Endodermal cell (in vitro differentiated cells): ENCODE results near the gene RSAD2. TPM values are rescaled to one million over a fixed set of nuclear protein-coding genes. Genes with fewer than 3 reads are reported as not detected.

ENCODE experiments used
- DNase-seq: peaks from one replicate; pipeline ENCODE4 v3.0.0-alpha.2; 2017
- H3K27ac ChIP-seq: 2 replicates; pipeline ENCODE4 v1.5.1; 2013; ENCODE audit warnings: mild to moderate bottlenecking, low read depth, low read length, moderate library complexity
- H3K27me3 ChIP-seq: 2 replicates; pipeline ENCODE4 v1.6.1; 2013; ENCODE audit warnings: mild to moderate bottlenecking, low read length, moderate library complexity; ENCODE audit not compliant: insufficient read depth, control insufficient read depth, poor library complexity, severe bottlenecking
- H3K36me3 ChIP-seq: 2 replicates; pipeline ENCODE4 v1.7.0; 2013; ENCODE audit warnings: mild to moderate bottlenecking, low read length, moderate library complexity; ENCODE audit not compliant: control insufficient read depth, insufficient read depth
- H3K4me1 ChIP-seq: one replicate; pipeline ENCODE4 v1.7.0; 2013; ENCODE audit warnings: low read length; ENCODE audit not compliant: control insufficient read depth, insufficient read depth
- H3K4me3 ChIP-seq: 2 replicates; pipeline ENCODE4 v1.5.1; 2013; ENCODE audit warnings: mild to moderate bottlenecking, low read length, moderate library complexity
- H3K9ac ChIP-seq: 2 replicates; pipeline ENCODE4 v1.6.1; 2013; ENCODE audit warnings: mild to moderate bottlenecking, low read length, moderate library complexity; ENCODE audit not compliant: poor library complexity, severe bottlenecking; ENCODE audit errors: extremely low read depth
- H3K9me3 ChIP-seq: 2 replicates; pipeline ENCODE4 v1.6.1; 2013; ENCODE audit warnings: mild to moderate bottlenecking, low read length, moderate library complexity; ENCODE audit not compliant: control insufficient read depth
- H3K27ac Mint-ChIP-seq: 2 replicates; pipeline ENCODE4 v1.8.0; 2020; ENCODE audit warnings: mixed read lengths
- H3K27me3 Mint-ChIP-seq: 2 replicates; pipeline ENCODE4 v1.8.0; 2021; ENCODE audit warnings: mild to moderate bottlenecking, mixed read lengths; ENCODE audit not compliant: insufficient read depth
- H3K36me3 Mint-ChIP-seq: 2 replicates; pipeline ENCODE4 v1.8.0; 2020; ENCODE audit warnings: low read depth, mixed read lengths
- H3K4me1 Mint-ChIP-seq: 2 replicates; pipeline ENCODE4 v1.8.0; 2020; ENCODE audit warnings: mixed read lengths
- H3K4me3 Mint-ChIP-seq: 2 replicates; pipeline ENCODE4 v1.8.0; 2020; ENCODE audit warnings: mild to moderate bottlenecking, moderate library complexity, mixed read lengths
- H3K9me3 Mint-ChIP-seq: 2 replicates; pipeline ENCODE4 v1.8.0; 2020; ENCODE audit warnings: mild to moderate bottlenecking, mixed read lengths
- CTCF ChIP-seq: fragments of 200-600 bp; sonication (generic); conservative IDR thresholded peaks from 2 replicates; pipeline ENCODE4 v1.5.0; 2021; ENCODE audit warnings: antibody characterized with exemption, mild to moderate bottlenecking
- WGBS, 2 experiments: methylation state at CpG; one replicate each; pipeline versions ENCODE4 v1.1.5 to v1.1.7; 2013; ENCODE audit warnings: missing lambda C conversion rate in 2 of 2, mixed read lengths in 1 of 2; ENCODE audit not compliant: insufficient coverage in 1 of 2, insufficient read length in 1 of 2; 5-methylcytosine and 5-hydroxymethylcytosine counted together
- total RNA-seq, 2 donors: library from RNA; stranded (reverse); fragmentation: NEBNext Ultra II Directional in 1 of 2; extraction: Animal tissue kit (Norgen Biotek cat#: 25700) in 1 of 2; gene quantifications; 2 replicates in 1 of 2; 3 replicates in 1 of 2; pipeline ENCODE4 v1.2.1, GENCODE V29; 2021

The RSAD2 gene
- total RNA-seq, 2 donors from 2014 or later, result 0.35 to 0.75 TPM

- Histone ChIP-seq H3K9ac (no peak overlapping the region), H3K4me3 (no peak overlapping the region), H3K27ac (peak overlapping the region; percentile 59), H3K36me3 (no peaks in the 10 kb centered on the region), H3K27me3 (no peaks in the 10 kb centered on the region), H3K4me1 (no peaks in the 10 kb centered on the region), H3K9me3 (no peaks in the 10 kb centered on the region)
- TF ChIP-seq CTCF, result no peak
- H3K27me3 Mint-ChIP-seq, result no peaks in the 10 kb centered on the region
- H3K27ac Mint-ChIP-seq, result peak overlapping the region; percentile 74
- no peaks in the 10 kb centered on the region for H3K9me3 Mint-ChIP-seq
- H3K4me3 Mint-ChIP-seq, result no peak overlapping the region
- peak; percentile 70 for DNase-seq
- H3K4me1 Mint-ChIP-seq, result peaks cover 13% of the 10 kb centered on the region
- H3K36me3 Mint-ChIP-seq, result peaks cover 11% of the 10 kb centered on the region
- WGBS, 2 experiments, result 24 to 41% methylated on average over 2 of the region's 2 CpGs
These were observed 63.2 kb downstream of the RSAD2 start for GRCh38 chr2:6940820-6941219.

- no peak overlapping the region for H3K27ac ChIP-seq
- H3K27ac Mint-ChIP-seq, result no peak overlapping the region
- H3K4me3 ChIP-seq, result no peak overlapping the region
- no peak overlapping the region for H3K4me3 Mint-ChIP-seq
- no peaks in the 10 kb centered on the region for H3K9me3 Mint-ChIP-seq
- no peaks in the 10 kb centered on the region for H3K36me3 ChIP-seq
- peaks cover 11% of the 10 kb centered on the region for H3K36me3 Mint-ChIP-seq
- 90 to 98% methylated on average over 5 to 10 of the region's 10 CpGs for WGBS, 2 experiments
- no peaks in the 10 kb centered on the region for H3K27me3 Mint-ChIP-seq
- no peaks in the 10 kb centered on the region for H3K27me3 ChIP-seq
- H3K9me3 ChIP-seq, result no peaks in the 10 kb centered on the region
- peak; percentile 43 for DNase-seq
- no peak overlapping the region for H3K9ac ChIP-seq
- H3K4me1 ChIP-seq, result no peaks in the 10 kb centered on the region
- TF ChIP-seq CTCF, result no peak
- peaks cover 12% of the 10 kb centered on the region for H3K4me1 Mint-ChIP-seq
These were observed 63.9 kb downstream of the RSAD2 start for GRCh38 chr2:6941299-6942046.

- Histone ChIP-seq H3K36me3 (no peaks in the 10 kb centered on the region), H3K9ac (no peak overlapping the region), H3K27me3 (no peaks in the 10 kb centered on the region), H3K9me3 (no peaks in the 10 kb centered on the region), H3K27ac (no peak overlapping the region), H3K4me1 (no peaks in the 10 kb centered on the region), H3K4me3 (no peak overlapping the region)
- DNase-seq, result no peak
- H3K9me3 Mint-ChIP-seq, result no peaks in the 10 kb centered on the region
- no peaks in the 10 kb centered on the region for H3K27me3 Mint-ChIP-seq
- peaks cover 11% of the 10 kb centered on the region for H3K36me3 Mint-ChIP-seq
- peaks cover 12% of the 10 kb centered on the region for H3K4me1 Mint-ChIP-seq
- WGBS, 2 experiments, result 89 to 96% methylated on average over 8 of the region's 8 CpGs
- no peak overlapping the region for H3K27ac Mint-ChIP-seq
- no peak for TF ChIP-seq CTCF
- H3K4me3 Mint-ChIP-seq, result no peak overlapping the region
These were observed 65.3 kb downstream of the RSAD2 start for GRCh38 chr2:6942848-6943247.
